ENCODE results near the gene MAML3. TPM values are rescaled to one million over a fixed set of nuclear protein-coding genes. Genes with fewer than 3 reads are reported as not detected.

MAML3 gene
- total RNA-seq (2022; extraction: Qiagen RNA extraction; ENCODE audit: low read depth): 9.5 to 13.9 TPM (median 13.2 TPM) in 5 replicates

GRCh38 chr4:140153718-140154571 lies at the start of gene MAML3:
TSS of gene MAML3 (minus strand) at chr4:140154184. CDS start at chr4:140153327, 857 bp downstream.

Other genes with a start within 250 kb of the MAML3 start
- gene SCOC, start 219.5 kb upstream of the MAML3 start, total RNA-seq (2022; extraction: Qiagen RNA extraction; ENCODE audit: low read depth): 27.9 to 42.8 TPM (median 31.9 TPM) in 5 replicates